Endothelial cell of umbilical vein (primary cell): Measurements from ENCODE around the gene CCDC194. TPM values are rescaled to one million over a fixed set of nuclear protein-coding genes. Genes with fewer than 3 reads are reported as not detected.

Source experiments
- BruUV-seq: library from RNA; stranded (reverse); fragments of 400-500 nt; replicated peaks from 2 replicates; lab custom pipeline; 2021; lab: Mats Ljungman, UMichigan
- CTCF ChIA-PET: fragments of 300-600, 350-600 bp; sonication (Branson Sonifier 250); formaldehyde crosslinking; loops from one replicate; lab custom pipeline; 2021; ENCODE audit warnings: antibody characterized with exemption, inconsistent platforms; lab: Charles Lee
- POLR2A ChIA-PET: fragments of 300-600, 350-600 bp; sonication (Branson Sonifier 250); formaldehyde crosslinking; loops from one replicate; lab custom pipeline; 2021; ENCODE audit warnings: antibody characterized with exemption, inconsistent platforms; lab: Charles Lee
- DNase-seq: peaks from one replicate; pipeline ENCODE4 v3.0.0-alpha.2; 2011; ENCODE audit warnings: low read depth, low spot score
- FAIRE-seq: peaks from 2 replicates; lab custom pipeline; 2011; peaks lifted over from hg19 to GRCh38; lab: Jason Lieb, UNC
- H2AFZ ChIP-seq: 2 replicates; pipeline ENCODE4 v1.6.0; 2012; ENCODE audit warnings: low read depth, low read length, control low read depth, inconsistent platforms
- H3K27ac ChIP-seq: 2 replicates; pipeline ENCODE4 v1.5.1; 2011; ENCODE audit warnings: low read depth, mild to moderate bottlenecking, control low read depth, low read length, moderate library complexity; ENCODE audit not compliant: insufficient read depth
- H3K27me3 ChIP-seq, 2 experiments: 2 replicates each; pipeline versions ENCODE4 v1.6.0 to v1.6.1; 2011; ENCODE audit warnings: low read length in 2 of 2, mixed read lengths in 1 of 2; ENCODE audit not compliant: control insufficient read depth in 2 of 2, insufficient read depth in 2 of 2
- H3K36me3 ChIP-seq, 2 experiments: 2 replicates in 1 of 2; 3 replicates in 1 of 2; pipeline ENCODE4 v1.5.1; 2011; ENCODE audit warnings: low read length in 2 of 2, mild to moderate bottlenecking in 1 of 2, moderate library complexity in 1 of 2; ENCODE audit not compliant: control insufficient read depth in 2 of 2, insufficient read depth in 2 of 2; ENCODE audit errors: extremely low read depth in 1 of 2
- H3K4me1 ChIP-seq: 3 replicates; pipeline ENCODE4 v1.5.1; 2011; ENCODE audit warnings: mild to moderate bottlenecking, low read length; ENCODE audit not compliant: control insufficient read depth, insufficient read depth; ENCODE audit errors: extremely low read depth
- H3K4me2 ChIP-seq: 2 replicates; pipeline ENCODE4 v1.6.1; 2011; ENCODE audit warnings: low read length, control low read depth, mixed read lengths; ENCODE audit not compliant: insufficient read depth
- H3K4me3 ChIP-seq, 3 experiments: fragments of 200-600 bp in 1 of 3; sonication (generic), shearing (Covaris generic) in 1 of 3; replicated peaks in 1 of 3; 2 replicates each; pipeline ENCODE4 v1.5.1; 2011 to 2016; ENCODE audit warnings: control low read depth in 3 of 3, low read length in 3 of 3, mild to moderate bottlenecking in 2 of 3, inconsistent platforms in 1 of 3, low read depth in 1 of 3, moderate library complexity in 1 of 3; ENCODE audit not compliant: insufficient read depth in 1 of 3
- H3K79me2 ChIP-seq: 2 replicates; pipeline ENCODE4 v1.6.0; 2012; ENCODE audit warnings: low read length, inconsistent platforms; ENCODE audit not compliant: control insufficient read depth, insufficient read depth
- H3K9ac ChIP-seq: replicated peaks from 2 replicates; pipeline ENCODE3; 2011; ENCODE audit warnings: low read length, control low read depth; ENCODE audit not compliant: insufficient read depth; ENCODE audit errors: extremely low read depth
- H3K9me1 ChIP-seq: replicated peaks from 3 replicates; pipeline ENCODE4 v1.6.0; 2011; ENCODE audit warnings: mild to moderate bottlenecking, low read length; ENCODE audit not compliant: control insufficient read depth, insufficient read depth; ENCODE audit errors: extremely low read depth
- H3K9me3 ChIP-seq: replicated peaks from 2 replicates; pipeline ENCODE4 v1.5.1; 2012; ENCODE audit warnings: low read length, inconsistent platforms; ENCODE audit not compliant: control insufficient read depth, insufficient read depth
- H4K20me1 ChIP-seq: replicated peaks from 2 replicates; pipeline ENCODE3; 2011; ENCODE audit warnings: mild to moderate bottlenecking, low read length; ENCODE audit not compliant: control insufficient read depth, insufficient read depth; ENCODE audit errors: extremely low read depth
- EZH2 ChIP-seq: IDR thresholded peaks from 2 replicates; pipeline ENCODE4 v1.6.1; 2012; ENCODE audit warnings: borderline replicate concordance, low read depth, mild to moderate bottlenecking, moderate library complexity, low read length, inconsistent platforms; ENCODE audit not compliant: severe bottlenecking
- FOS ChIP-seq: IDR thresholded peaks from 2 replicates; pipeline ENCODE4 v1.6.1; 2011; ENCODE audit warnings: mild to moderate bottlenecking, low read length, moderate library complexity, borderline replicate concordance; ENCODE audit not compliant: insufficient read depth
- GATA2 ChIP-seq: IDR thresholded peaks from 2 replicates; pipeline ENCODE4 v1.7.0; 2011; ENCODE audit warnings: low read depth, mild to moderate bottlenecking, moderate library complexity, mixed read lengths, low read length; ENCODE audit not compliant: insufficient read length, insufficient read depth
- JUN ChIP-seq: IDR thresholded peaks from 2 replicates; pipeline ENCODE4 v1.6.1; 2011; ENCODE audit warnings: borderline replicate concordance, low read depth; ENCODE audit not compliant: insufficient read length, insufficient read depth
- MYC ChIP-seq: IDR thresholded peaks from one replicate; pipeline ENCODE4 v1.6.1; 2011; ENCODE audit warnings: mild to moderate bottlenecking, low read depth, low read length
- POLR2A ChIP-seq: IDR thresholded peaks from 2 replicates; pipeline ENCODE4 v1.6.1; 2012; ENCODE audit warnings: low read depth, mild to moderate bottlenecking, control low read depth, low read length
- POLR2AphosphoS5 ChIP-seq: IDR thresholded peaks from 2 replicates; pipeline ENCODE4 v1.6.1; 2012; ENCODE audit warnings: low read depth, mild to moderate bottlenecking, control low read depth, low read length, moderate library complexity; ENCODE audit not compliant: insufficient read depth
- dilution Hi-C: fragments of 300-500 bp; cut with MboI; formaldehyde crosslinking; loops from one replicate; pipeline ENCODE4 v1.15.0; 2019; ENCODE audit warnings: low sequenced_read_pairs; ENCODE audit not compliant: extremely low pct_ligation_motif_present
- intact Hi-C: fragments of 100-400 bp; cut with micrococcal nuclease; formaldehyde crosslinking; loops from one replicate; pipeline ENCODE4 v1.10.0; 2022
- polyA plus RNA-seq, 4 experiments: library from polyadenylated mRNA; depleted of rRNA in 3 of 4; stranded (reverse) in 3 of 4; unstranded in 1 of 4; fragments of >200 nt; gene quantifications; 2 replicates each; pipeline versions ENCODE4 v1.2.1 to v1.2.3, GENCODE V29; 2011 to 2012; ENCODE audit warnings: missing spikeins in 1 of 4
- total RNA-seq: library from RNA; stranded (reverse); gene quantifications from 2 replicates; pipeline ENCODE4 v1.2.3, GENCODE V29; 2021
- TF ChIP-seq, protein P1 (sequence below), 2 donors: IDR thresholded peaks; 1 replicate in 1 of 2; 2 replicates in 1 of 2; pipeline ENCODE4 v1.5.1; 2011; ENCODE audit warnings: low read length in 2 of 2, mild to moderate bottlenecking in 2 of 2, moderate library complexity in 2 of 2, control low read depth in 1 of 2, inconsistent platforms in 1 of 2, low read depth in 1 of 2; ENCODE audit not compliant: insufficient read depth in 1 of 2; ENCODE audit errors: extremely low read depth in 1 of 2
- TF ChIP-seq, protein P2 (sequence below): IDR thresholded peaks from 2 replicates; pipeline ENCODE4 v1.6.1; 2011; ENCODE audit not compliant: insufficient read depth, insufficient read length

Gene CCDC194
- total and polyA plus RNA-seq, 2 donors (not counting 3 experiments of a cell fraction or from before 2014, with no cell fraction given) = 0.12 TPM; not detected in 1

DNA sequence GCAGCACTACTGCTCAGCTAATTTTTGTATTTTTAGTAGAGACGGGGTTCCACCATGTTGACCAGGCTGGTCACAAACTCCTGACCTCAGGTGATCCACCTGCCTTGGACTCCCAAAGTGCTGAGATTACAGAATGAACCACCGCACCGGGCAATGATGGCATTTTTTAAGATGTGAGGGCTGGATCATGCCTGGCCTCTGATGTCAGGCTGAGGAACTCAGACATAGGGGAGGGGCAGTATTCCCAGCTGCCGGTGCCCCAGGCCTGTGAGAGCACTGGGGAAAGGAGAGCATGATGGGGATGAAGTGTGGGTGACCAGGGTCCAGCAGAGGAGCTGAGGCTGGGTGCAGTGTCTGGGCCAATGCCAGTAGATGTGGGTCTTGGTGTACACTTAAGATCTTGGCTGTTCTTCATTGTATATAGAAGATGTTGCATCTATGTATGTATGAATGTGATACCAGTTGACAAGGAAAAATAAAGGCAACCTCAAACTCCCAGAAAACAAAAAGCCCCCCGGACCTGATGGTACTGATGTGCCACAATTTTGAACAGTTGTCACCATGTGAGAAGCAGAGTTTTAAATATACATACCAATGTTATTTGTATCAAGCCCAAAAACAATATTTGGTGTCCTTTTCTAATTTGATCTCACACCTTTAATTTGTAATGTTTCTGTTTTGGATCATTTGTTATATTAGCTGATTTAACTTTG, 13.4 kb downstream of the CCDC194 start:
- Histone ChIP-seq H3K27me3 (no peaks in the 10 kb centered on the region), H3K36me3 (no peaks in the 10 kb centered on the region), H3K27ac (no peak overlapping the region), H3K4me3 (no peak overlapping the region), H3K4me1 (peaks cover 39% of the 10 kb centered on the region), H3K79me2 (no peaks in the 10 kb centered on the region), H3K9me1 (no peaks in the 10 kb centered on the region), H4K20me1 (no peaks in the 10 kb centered on the region), H3K4me2 (no peak overlapping the region), H3K9ac (no peak overlapping the region), H3K9me3 (no peaks in the 10 kb centered on the region), H2AFZ (no peak overlapping the region)
- FAIRE-seq = peak; percentile 8
- ChIA-PET CTCF (interaction anchor here (1.0 to 1.4 kb wide), 3 partner anchors 10 to 37 kb away, joined by 3 to 5 read pairs (median 4); no protein-coding TSS in a partner anchor), POLR2A (no interaction called here)
- dilution Hi-C loops (no loop called here), intact Hi-C loops (no loop called here)
- no TSS peak for BruUV-seq
- no peak for DNase-seq
- no peak for TF ChIP-seq FOS
- TF ChIP-seq GATA2 = no peak
- no peak for TF ChIP-seq JUN
- TF ChIP-seq EZH2 = no peak
- TF ChIP-seq, protein P1, sequence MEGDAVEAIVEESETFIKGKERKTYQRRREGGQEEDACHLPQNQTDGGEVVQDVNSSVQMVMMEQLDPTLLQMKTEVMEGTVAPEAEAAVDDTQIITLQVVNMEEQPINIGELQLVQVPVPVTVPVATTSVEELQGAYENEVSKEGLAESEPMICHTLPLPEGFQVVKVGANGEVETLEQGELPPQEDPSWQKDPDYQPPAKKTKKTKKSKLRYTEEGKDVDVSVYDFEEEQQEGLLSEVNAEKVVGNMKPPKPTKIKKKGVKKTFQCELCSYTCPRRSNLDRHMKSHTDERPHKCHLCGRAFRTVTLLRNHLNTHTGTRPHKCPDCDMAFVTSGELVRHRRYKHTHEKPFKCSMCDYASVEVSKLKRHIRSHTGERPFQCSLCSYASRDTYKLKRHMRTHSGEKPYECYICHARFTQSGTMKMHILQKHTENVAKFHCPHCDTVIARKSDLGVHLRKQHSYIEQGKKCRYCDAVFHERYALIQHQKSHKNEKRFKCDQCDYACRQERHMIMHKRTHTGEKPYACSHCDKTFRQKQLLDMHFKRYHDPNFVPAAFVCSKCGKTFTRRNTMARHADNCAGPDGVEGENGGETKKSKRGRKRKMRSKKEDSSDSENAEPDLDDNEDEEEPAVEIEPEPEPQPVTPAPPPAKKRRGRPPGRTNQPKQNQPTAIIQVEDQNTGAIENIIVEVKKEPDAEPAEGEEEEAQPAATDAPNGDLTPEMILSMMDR (IDR thresholded peaks at IDR 0.05; ENCODE audit: extremely low read depth in 1 of 2, insufficient read depth in 1 of 2, low read depth in 1 of 2, low read length in 2 of 2) = no peak
- TF ChIP-seq POLR2A = no peak
- TF ChIP-seq POLR2AphosphoS5 = no peak
- TF ChIP-seq, protein P2, sequence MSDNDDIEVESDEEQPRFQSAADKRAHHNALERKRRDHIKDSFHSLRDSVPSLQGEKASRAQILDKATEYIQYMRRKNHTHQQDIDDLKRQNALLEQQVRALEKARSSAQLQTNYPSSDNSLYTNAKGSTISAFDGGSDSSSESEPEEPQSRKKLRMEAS = no peak
- no peak for TF ChIP-seq MYC
